Activated T-cell treated with anti-CD3 and anti-CD28 coated beads, Interleukin-2, amount 50 U/mL, for 4 hours (primary cell): ENCODE measurements around the gene PNO1. TPM values are rescaled to one million over a fixed set of nuclear protein-coding genes. Genes with fewer than 3 reads are reported as not detected.

Experiments
- ATAC-seq, 2 donors: fragments of 200-7000 bp; cut with Tn5 transposase; one replicate each; pipeline ENCODE4 v1.10.0; 2021
- DNase-seq: peaks from one replicate; pipeline ENCODE4 v3.0.0-alpha.2; 2020
- H3K27me3 Mint-ChIP-seq: one replicate; pipeline ENCODE4 v1.8.0; 2021; ENCODE audit warnings: low read depth, mixed read lengths
- H3K36me3 Mint-ChIP-seq: one replicate; pipeline ENCODE4 v1.8.0; 2022; ENCODE audit warnings: mixed read lengths; ENCODE audit not compliant: insufficient read depth
- H3K4me1 Mint-ChIP-seq: one replicate; pipeline ENCODE4 v1.8.0; 2021; ENCODE audit warnings: low read depth, mixed read lengths
- H3K4me3 Mint-ChIP-seq: one replicate; pipeline ENCODE4 v1.8.0; 2021; ENCODE audit warnings: mild to moderate bottlenecking, moderate library complexity, mixed read lengths
- H3K9me3 Mint-ChIP-seq: one replicate; pipeline ENCODE4 v1.8.0; 2021; ENCODE audit warnings: mixed read lengths
- total RNA-seq, 3 donors: library from RNA; stranded (reverse); gene quantifications; one replicate each; pipeline ENCODE4 v1.2.1, GENCODE V29; 2021

The PNO1 gene
- total RNA-seq, 3 donors from 2014 or later = 65.8 to 73.7 (median 72.4) TPM

- Mint-ChIP-seq H3K4me3 (no peak overlapping the region), H3K27me3 (no peaks in the 10 kb centered on the region), H3K4me1 (no peaks in the 10 kb centered on the region), H3K36me3 (peaks cover 16% of the 10 kb centered on the region), H3K9me3 (no peaks in the 10 kb centered on the region)
- no peak for DNase-seq
- no peak for ATAC-seq
These were observed 23.1 kb upstream of the PNO1 start for GRCh38 chr2:68134554-68134953.

- ATAC-seq (no peak), DNase-seq (no peak)
- no peak overlapping the region for H3K4me3 Mint-ChIP-seq
- no peaks in the 10 kb centered on the region for H3K9me3 Mint-ChIP-seq
- peaks cover 20% of the 10 kb centered on the region for H3K36me3 Mint-ChIP-seq
- no peaks in the 10 kb centered on the region for H3K27me3 Mint-ChIP-seq
- no peaks in the 10 kb centered on the region for H3K4me1 Mint-ChIP-seq
These were observed 22.0 kb upstream of the PNO1 start for GRCh38 chr2:68135448-68136320.

GRCh38 chr2:68141875-68142274, 15.8 kb upstream of the PNO1 start:
- Mint-ChIP-seq H3K4me1 (no peaks in the 10 kb centered on the region), H3K4me3 (no peak overlapping the region), H3K27me3 (no peaks in the 10 kb centered on the region), H3K36me3 (peaks cover 14% of the 10 kb centered on the region), H3K9me3 (no peaks in the 10 kb centered on the region)
- DNase-seq (no peak), ATAC-seq (no peak)

GRCh38 chr2:68151037-68151436, 6.7 kb upstream of the PNO1 start:
- no peaks in the 10 kb centered on the region for H3K9me3 Mint-ChIP-seq
- DNase-seq (no peak), ATAC-seq (no peak)
- H3K36me3 Mint-ChIP-seq = peaks cover 5% of the 10 kb centered on the region
- peaks cover 34% of the 10 kb centered on the region for H3K4me1 Mint-ChIP-seq
- no peak overlapping the region for H3K4me3 Mint-ChIP-seq
- no peaks in the 10 kb centered on the region for H3K27me3 Mint-ChIP-seq

- Mint-ChIP-seq H3K4me1 (peaks cover 44% of the 10 kb centered on the region), H3K4me3 (peak overlapping the region; percentile 33), H3K36me3 (peaks cover 7% of the 10 kb centered on the region), H3K9me3 (no peaks in the 10 kb centered on the region), H3K27me3 (no peaks in the 10 kb centered on the region)
- DNase-seq = no peak
- ATAC-seq = no peak
These were observed 4.9 kb upstream of the PNO1 start for GRCh38 chr2:68152681-68153347.

- no peaks in the 10 kb centered on the region for H3K27me3 Mint-ChIP-seq
- ATAC-seq = no peak
- no peak for DNase-seq
- peaks cover 18% of the 10 kb centered on the region for H3K36me3 Mint-ChIP-seq
- H3K9me3 Mint-ChIP-seq = no peaks in the 10 kb centered on the region
- peak overlapping the region; percentile 54 for H3K4me3 Mint-ChIP-seq
- peaks cover 52% of the 10 kb centered on the region for H3K4me1 Mint-ChIP-seq
These were observed 2.1 kb upstream of the PNO1 start for GRCh38 chr2:68155618-68156017.

GRCh38 chr2:68156419-68156818, 1.3 kb upstream of the PNO1 start:
- Mint-ChIP-seq H3K27me3 (no peaks in the 10 kb centered on the region), H3K9me3 (no peaks in the 10 kb centered on the region), H3K4me1 (peaks cover 52% of the 10 kb centered on the region), H3K36me3 (peaks cover 22% of the 10 kb centered on the region), H3K4me3 (peak overlapping the region; percentile 98)
- DNase-seq (no peak), ATAC-seq (no peak)

- ATAC-seq = peak; percentile 53 to 58
- Mint-ChIP-seq H3K27me3 (no peaks in the 10 kb centered on the region), H3K4me3 (peak overlapping the region; percentile 98), H3K36me3 (peaks cover 21% of the 10 kb centered on the region), H3K9me3 (no peaks in the 10 kb centered on the region), H3K4me1 (peaks cover 47% of the 10 kb centered on the region)
- no peak for DNase-seq
These were observed 686 bp upstream of the PNO1 start for GRCh38 chr2:68157002-68157401.

- H3K9me3 Mint-ChIP-seq = no peaks in the 10 kb centered on the region
- peak overlapping the region; percentile 98 for H3K4me3 Mint-ChIP-seq
- no peaks in the 10 kb centered on the region for H3K27me3 Mint-ChIP-seq
- ATAC-seq (peak in 1 of 2 donors; percentile 0), DNase-seq (no peak)
- peaks cover 36% of the 10 kb centered on the region for H3K4me1 Mint-ChIP-seq
- peaks cover 29% of the 10 kb centered on the region for H3K36me3 Mint-ChIP-seq
These were observed 403 bp downstream of the PNO1 start for GRCh38 chr2:68158134-68158447.

- no peak for ATAC-seq
- H3K4me3 Mint-ChIP-seq = no peak overlapping the region
- H3K9me3 Mint-ChIP-seq = no peaks in the 10 kb centered on the region
- no peak for DNase-seq
- peaks cover 54% of the 10 kb centered on the region for H3K36me3 Mint-ChIP-seq
- H3K4me1 Mint-ChIP-seq = peaks cover 18% of the 10 kb centered on the region
- no peaks in the 10 kb centered on the region for H3K27me3 Mint-ChIP-seq
These were observed 6.0 kb downstream of the PNO1 start for GRCh38 chr2:68163641-68164040.

- ATAC-seq (no peak), DNase-seq (no peak)
- Mint-ChIP-seq H3K27me3 (no peaks in the 10 kb centered on the region), H3K4me3 (no peak overlapping the region), H3K9me3 (no peaks in the 10 kb centered on the region), H3K36me3 (peaks cover 37% of the 10 kb centered on the region), H3K4me1 (peaks cover 4% of the 10 kb centered on the region)
These were observed 9.5 kb downstream of the PNO1 start for GRCh38 chr2:68167186-68167585.

- Mint-ChIP-seq H3K9me3 (no peaks in the 10 kb centered on the region), H3K36me3 (peaks cover 32% of the 10 kb centered on the region), H3K27me3 (no peaks in the 10 kb centered on the region), H3K4me1 (peaks cover 14% of the 10 kb centered on the region), H3K4me3 (no peak overlapping the region)
- DNase-seq (no peak), ATAC-seq (peak; percentile 30 to 59)
These were observed 11.6 kb downstream of the PNO1 start for GRCh38 chr2:68169308-68169707.

GRCh38 chr2:68171146-68171545, 13.5 kb downstream of the PNO1 start:
- H3K36me3 Mint-ChIP-seq = peaks cover 31% of the 10 kb centered on the region
- DNase-seq (no peak), ATAC-seq (no peak)
- no peaks in the 10 kb centered on the region for H3K9me3 Mint-ChIP-seq
- H3K27me3 Mint-ChIP-seq = no peaks in the 10 kb centered on the region
- H3K4me3 Mint-ChIP-seq = no peak overlapping the region
- H3K4me1 Mint-ChIP-seq = peaks cover 14% of the 10 kb centered on the region

GRCh38 chr2:68171684-68172083, 14.0 kb downstream of the PNO1 start:
- peaks cover 28% of the 10 kb centered on the region for H3K36me3 Mint-ChIP-seq
- no peaks in the 10 kb centered on the region for H3K27me3 Mint-ChIP-seq
- no peak for ATAC-seq

GRCh38 chr2:68172521-68172920, 14.8 kb downstream of the PNO1 start:
- no peaks in the 10 kb centered on the region for H3K27me3 Mint-ChIP-seq
- no peak overlapping the region for H3K4me3 Mint-ChIP-seq
- DNase-seq (no peak), ATAC-seq (no peak)
- H3K4me1 Mint-ChIP-seq = peaks cover 14% of the 10 kb centered on the region
- H3K9me3 Mint-ChIP-seq = no peaks in the 10 kb centered on the region
- peaks cover 26% of the 10 kb centered on the region for H3K36me3 Mint-ChIP-seq

More at GRCh38 chr2:68171684-68172083, 14.0 kb downstream of the PNO1 start:
- Mint-ChIP-seq H3K4me3 (no peak overlapping the region), H3K4me1 (peaks cover 14% of the 10 kb centered on the region), H3K9me3 (no peaks in the 10 kb centered on the region)
- DNase-seq = no peak
